ENCODE results near the gene BNC2. TPM values are rescaled to one million over a fixed set of nuclear protein-coding genes. Genes with fewer than 3 reads are reported as not detected.

BNC2 gene
- total and polyA plus RNA-seq, 2 donors (not counting 1 experiment from before 2014, with no cell fraction given) = 34.7 to 39.1 TPM

GRCh38 chr9:16682273-16682672 is 188.2 kb downstream of the BNC2 start:
- no peaks in the 10 kb centered on the region for H3K27me3 ChIP-seq (ENCODE audit: control insufficient read depth, insufficient read depth, low read length)
- peaks cover 11% of the 10 kb centered on the region for H3K4me1 ChIP-seq (ENCODE audit: control insufficient read depth, extremely low read depth, insufficient read depth, low read length)
- H3K4me3 ChIP-seq (replicated peaks in 1 of 4; ENCODE audit: control extremely low read depth in 1 of 4, insufficient read depth in 1 of 4, low read depth in 3 of 4, low read length in 4 of 4) = no peak overlapping the region
- no peak overlapping the region for H3K9ac ChIP-seq (ENCODE audit: insufficient read depth, low read length)
- H2AFZ ChIP-seq (ENCODE audit: low read length) = no peak overlapping the region
- H3K36me3 ChIP-seq (ENCODE audit: control insufficient read depth, insufficient read depth, low read length) = peaks cover 3% of the 10 kb centered on the region
- peaks cover 22% of the 10 kb centered on the region for H3K79me2 ChIP-seq (ENCODE audit: control insufficient read depth, insufficient read depth, low read length)
- no peaks in the 10 kb centered on the region for H4K20me1 ChIP-seq (ENCODE audit: control insufficient read depth, extremely low read depth, insufficient read depth, low read length)
- no peak for DNase-seq (ENCODE audit: low read depth in 2 of 2)
- H3K9me3 ChIP-seq (ENCODE audit: control insufficient read depth, insufficient read depth, low read depth, low read length) = no peaks in the 10 kb centered on the region
- no peak overlapping the region for H3K27ac ChIP-seq (ENCODE audit: insufficient read depth, low read length)
- no peak overlapping the region for H3K4me2 ChIP-seq (ENCODE audit: extremely low read depth, insufficient read depth, low read length)
- no peak for TF ChIP-seq CTCF (conservative IDR thresholded peaks at IDR 0.05 in 1 of 2, IDR thresholded peaks at IDR 0.05 in 1 of 2; ENCODE audit: low read depth in 1 of 2, low read length in 2 of 2)

GRCh38 chr9:16681652-16681987 is 188.8 kb downstream of the BNC2 start:
- DNase-seq (ENCODE audit: low read depth in 2 of 2) = no peak
- no peaks in the 10 kb centered on the region for H4K20me1 ChIP-seq (ENCODE audit: control insufficient read depth, extremely low read depth, insufficient read depth, low read length)
- no peak overlapping the region for H3K4me3 ChIP-seq (replicated peaks in 1 of 4; ENCODE audit: control extremely low read depth in 1 of 4, insufficient read depth in 1 of 4, low read depth in 3 of 4, low read length in 4 of 4)
- peak overlapping the region; percentile 29 for H3K27ac ChIP-seq (ENCODE audit: insufficient read depth, low read length)
- TF ChIP-seq CTCF (conservative IDR thresholded peaks at IDR 0.05 in 1 of 2, IDR thresholded peaks at IDR 0.05 in 1 of 2; ENCODE audit: low read depth in 1 of 2, low read length in 2 of 2) = no peak
- no peak for TF ChIP-seq EZH2 (IDR thresholded peaks at IDR 0.05; ENCODE audit: low read length, missing control alignments)
- peaks cover 20% of the 10 kb centered on the region for H3K79me2 ChIP-seq (ENCODE audit: control insufficient read depth, insufficient read depth, low read length)
- H3K36me3 ChIP-seq (ENCODE audit: control insufficient read depth, insufficient read depth, low read length) = peaks cover 3% of the 10 kb centered on the region
- no peaks in the 10 kb centered on the region for H3K27me3 ChIP-seq (ENCODE audit: control insufficient read depth, insufficient read depth, low read length)
- H2AFZ ChIP-seq (ENCODE audit: low read length) = no peak overlapping the region
- no peaks in the 10 kb centered on the region for H3K9me3 ChIP-seq (ENCODE audit: control insufficient read depth, insufficient read depth, low read depth, low read length)
- H3K4me2 ChIP-seq (ENCODE audit: extremely low read depth, insufficient read depth, low read length) = peak overlapping the region; percentile 1
- H3K4me1 ChIP-seq (ENCODE audit: control insufficient read depth, extremely low read depth, insufficient read depth, low read length) = peaks cover 11% of the 10 kb centered on the region
- no peak overlapping the region for H3K9ac ChIP-seq (ENCODE audit: insufficient read depth, low read length)

GRCh38 chr9:16680975-16681651 is 189.4 kb downstream of the BNC2 start:
- H3K27me3 ChIP-seq (ENCODE audit: control insufficient read depth, insufficient read depth, low read length) = no peaks in the 10 kb centered on the region
- H3K27ac ChIP-seq (ENCODE audit: insufficient read depth, low read length) = peak overlapping the region; percentile 55
- no peaks in the 10 kb centered on the region for H3K9me3 ChIP-seq (ENCODE audit: control insufficient read depth, insufficient read depth, low read depth, low read length)
- peak; percentile 67 to 79 for DNase-seq (ENCODE audit: low read depth in 2 of 2)
- peak overlapping the region in 1 of 4 experiments; percentile 5 for H3K4me3 ChIP-seq (replicated peaks in 1 of 4; ENCODE audit: control extremely low read depth in 1 of 4, insufficient read depth in 1 of 4, low read depth in 3 of 4, low read length in 4 of 4)
- H3K4me1 ChIP-seq (ENCODE audit: control insufficient read depth, extremely low read depth, insufficient read depth, low read length) = peaks cover 11% of the 10 kb centered on the region
- H3K9ac ChIP-seq (ENCODE audit: insufficient read depth, low read length) = no peak overlapping the region
- H2AFZ ChIP-seq (ENCODE audit: low read length) = no peak overlapping the region
- H3K36me3 ChIP-seq (ENCODE audit: control insufficient read depth, insufficient read depth, low read length) = peaks cover 3% of the 10 kb centered on the region
- peak overlapping the region; percentile 1 for H3K4me2 ChIP-seq (ENCODE audit: extremely low read depth, insufficient read depth, low read length)
- H4K20me1 ChIP-seq (ENCODE audit: control insufficient read depth, extremely low read depth, insufficient read depth, low read length) = no peaks in the 10 kb centered on the region
- TF ChIP-seq CTCF (conservative IDR thresholded peaks at IDR 0.05 in 1 of 2, IDR thresholded peaks at IDR 0.05 in 1 of 2; ENCODE audit: low read depth in 1 of 2, low read length in 2 of 2) (no peak), EZH2 (IDR thresholded peaks at IDR 0.05; ENCODE audit: low read length, missing control alignments) (no peak)
- H3K79me2 ChIP-seq (ENCODE audit: control insufficient read depth, insufficient read depth, low read length) = peaks cover 20% of the 10 kb centered on the region

Measured in fibroblast of lung (primary cell).